NCI-H1436 (cell line): ENCODE measurements around the gene PCDHGA2.
"Not testable (repeated sequence)": the region's sequence is repeated elsewhere in the genome, so short reads cannot be mapped to it uniquely, and the experiment has no call there.

Experiments
- DNase-seq: peaks from one replicate; lab custom pipeline; 2025; lab: John Stamatoyannopoulos, UW

The PCDHGA2 gene

GRCh38 chr5:141346017-141346416 is 7.5 kb downstream of the PCDHGA2 start:
- not testable (repeated sequence) for DNase-seq

DNA sequence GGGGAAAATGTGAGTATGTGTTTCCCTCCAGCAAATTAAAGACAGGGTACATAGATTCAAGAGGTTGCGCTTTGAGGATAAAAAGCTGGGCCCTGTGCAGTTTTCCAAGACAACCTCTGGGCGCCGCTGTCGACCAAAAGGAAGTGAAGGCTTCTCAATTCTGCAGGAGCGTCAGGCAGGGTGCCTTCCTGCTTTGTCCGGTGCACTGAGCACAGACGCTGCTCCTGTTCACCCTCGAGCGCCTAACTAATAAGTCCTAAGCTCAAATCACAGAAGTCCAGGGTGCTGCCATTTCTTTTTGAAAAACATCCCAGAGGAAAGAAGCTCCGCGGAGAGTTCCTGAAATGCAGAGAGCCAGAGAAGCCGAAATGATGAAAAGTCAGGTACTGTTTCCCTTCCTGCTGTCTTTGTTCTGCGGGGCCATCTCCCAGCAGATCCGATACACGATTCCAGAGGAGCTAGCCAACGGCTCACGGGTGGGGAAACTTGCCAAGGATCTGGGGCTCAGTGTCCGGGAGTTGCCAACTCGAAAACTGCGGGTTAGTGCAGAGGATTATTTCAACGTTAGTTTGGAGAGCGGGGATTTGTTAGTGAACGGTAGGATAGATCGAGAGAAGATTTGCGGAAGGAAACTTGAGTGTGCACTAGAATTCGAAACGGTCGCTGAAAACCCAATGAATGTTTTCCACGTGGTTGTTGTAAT is 11.5 kb downstream of the PCDHGA2 start, which contains the start of gene PCDHGB1:
PCDHGB1 (plus strand) TSS at position 183 of the 703 bp plus-strand sequence; CDS start at position 345, 162 bp downstream.
- DNase-seq, result peak; percentile 39

- no peak for DNase-seq
These were observed 13.0 kb downstream of the PCDHGA2 start for GRCh38 chr5:141351591-141351990.

DNA sequence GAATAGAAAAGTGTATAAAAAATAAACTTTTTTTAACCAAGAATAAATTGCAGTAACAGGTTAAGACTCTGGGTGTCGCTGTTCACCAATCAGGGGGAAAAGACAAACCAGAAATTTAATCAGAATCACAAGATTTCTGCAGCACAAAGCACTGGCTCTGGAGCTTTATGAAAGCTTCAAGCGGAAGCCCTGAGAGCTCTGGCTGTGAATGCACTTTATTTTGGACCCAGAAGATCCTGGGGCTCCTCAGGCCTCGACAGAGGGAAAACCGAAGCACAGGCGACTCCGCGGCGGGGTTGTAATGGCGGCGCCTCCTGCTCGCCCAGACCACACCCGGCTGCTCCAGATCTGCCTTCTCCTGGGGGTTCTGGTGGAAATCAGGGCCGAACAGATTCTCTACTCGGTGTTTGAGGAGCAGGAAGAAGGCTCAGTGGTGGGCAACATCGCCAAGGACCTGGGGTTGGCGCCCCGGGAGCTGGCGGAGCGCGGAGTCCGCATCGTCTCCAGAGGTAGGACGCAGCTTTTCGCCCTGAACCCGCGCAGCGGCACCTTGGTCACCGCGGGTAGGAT is 16.4 kb downstream of the PCDHGA2 start, which contains the start of gene PCDHGA4:
PCDHGA4 (plus strand) TSS at position 122 of the 570 bp plus-strand sequence; CDS start at position 209, 87 bp downstream.
- DNase-seq, result no peak

DNA sequence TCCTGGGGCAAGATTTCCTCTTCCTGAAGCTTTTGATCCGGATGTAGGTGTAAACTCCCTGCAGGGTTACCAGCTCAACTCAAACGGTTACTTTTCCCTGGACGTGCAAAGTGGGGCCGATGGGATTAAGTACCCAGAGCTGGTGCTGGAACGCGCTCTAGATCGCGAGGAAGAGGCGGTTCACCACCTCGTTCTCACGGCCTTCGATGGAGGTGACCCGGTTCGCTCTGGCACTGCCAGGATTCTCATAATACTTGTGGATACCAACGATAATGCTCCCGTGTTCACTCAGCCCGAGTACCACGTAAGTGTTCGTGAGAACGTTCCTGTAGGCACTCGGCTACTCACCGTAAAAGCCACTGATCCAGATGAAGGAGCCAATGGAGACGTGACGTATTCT is 17.1 kb downstream of the PCDHGA2 start:
- no peak for DNase-seq

- DNase-seq, result no peak
These were observed 17.6 kb downstream of the PCDHGA2 start for GRCh38 chr5:141356133-141356532.

GRCh38 chr5:141356950-141357349 is 18.4 kb downstream of the PCDHGA2 start:
- no peak for DNase-seq

DNA sequence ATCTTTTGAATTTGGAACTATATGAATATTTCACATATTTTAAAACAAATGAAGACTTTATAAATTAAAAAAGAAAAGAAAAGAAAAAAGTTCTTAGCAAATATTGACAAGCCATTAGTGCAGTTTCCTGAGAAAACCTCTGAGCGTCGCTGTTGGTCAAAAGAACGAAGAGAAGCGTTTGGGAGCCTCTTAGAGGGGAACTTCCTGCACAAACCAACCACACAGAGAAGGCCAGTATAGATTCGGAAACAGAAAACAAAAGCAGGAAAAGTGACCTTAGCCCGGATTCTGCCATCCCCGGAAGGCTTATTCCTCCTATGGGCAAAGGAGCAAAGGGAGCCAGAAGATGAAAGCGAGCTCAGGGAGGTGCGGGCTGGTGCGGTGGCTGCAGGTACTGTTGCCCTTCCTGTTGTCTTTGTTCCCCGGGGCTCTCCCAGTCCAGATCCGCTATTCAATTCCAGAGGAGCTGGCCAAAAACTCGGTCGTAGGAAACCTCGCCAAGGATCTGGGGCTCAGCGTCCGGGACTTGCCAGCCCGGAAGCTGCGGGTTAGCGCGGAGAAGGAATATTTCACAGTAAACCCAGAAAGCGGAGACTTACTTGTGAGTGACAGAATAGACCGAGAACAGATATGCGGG is 21.3 kb downstream of the PCDHGA2 start, which contains the start of gene PCDHGB2:
PCDHGB2 (plus strand) TSS at position 205 of the 637 bp plus-strand sequence; CDS start at position 347, 142 bp downstream.
- no peak for DNase-seq

- no peak for DNase-seq
These were observed 22.1 kb downstream of the PCDHGA2 start for GRCh38 chr5:141360685-141361084.

- DNase-seq, result no peak
These were observed 24.2 kb downstream of the PCDHGA2 start for GRCh38 chr5:141362719-141363118.

DNA sequence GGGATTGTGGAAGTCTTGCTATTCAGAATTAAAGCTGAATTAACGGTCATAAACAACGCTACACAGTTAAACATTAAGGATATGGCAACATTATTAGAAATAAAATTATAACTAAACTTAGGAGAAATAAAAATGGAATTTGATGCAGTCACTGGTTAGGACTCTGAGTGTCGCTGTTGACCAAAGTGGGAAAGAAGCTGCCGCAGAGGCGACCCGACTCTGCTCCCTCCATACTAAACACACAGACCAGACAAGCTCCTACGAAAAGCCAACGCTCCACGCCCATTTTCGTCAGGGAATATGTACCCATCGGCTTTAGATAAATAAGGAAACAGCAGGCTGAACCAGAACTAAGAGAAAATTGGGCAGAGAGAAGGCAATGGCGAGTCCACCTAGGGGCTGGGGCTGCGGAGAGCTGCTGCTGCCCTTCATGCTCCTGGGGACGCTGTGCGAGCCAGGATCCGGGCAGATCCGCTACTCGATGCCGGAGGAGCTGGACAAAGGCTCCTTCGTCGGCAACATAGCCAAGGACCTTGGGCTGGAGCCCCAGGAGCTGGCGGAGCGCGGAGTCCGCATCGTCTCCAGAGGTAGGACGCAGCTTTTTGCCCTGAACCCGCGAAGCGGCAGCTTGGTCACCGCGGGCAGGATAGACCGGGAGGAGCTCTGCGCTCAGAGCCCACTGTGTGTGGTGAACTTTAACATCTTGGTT is 25.5 kb downstream of the PCDHGA2 start, which contains the start of gene PCDHGA5:
PCDHGA5 (plus strand) TSS at position 211 of the 709 bp plus-strand sequence; CDS start at position 380, 169 bp downstream.
- DNase-seq, result no peak

- DNase-seq, result no peak
These were observed 27.7 kb downstream of the PCDHGA2 start for GRCh38 chr5:141366016-141366896.

DNA sequence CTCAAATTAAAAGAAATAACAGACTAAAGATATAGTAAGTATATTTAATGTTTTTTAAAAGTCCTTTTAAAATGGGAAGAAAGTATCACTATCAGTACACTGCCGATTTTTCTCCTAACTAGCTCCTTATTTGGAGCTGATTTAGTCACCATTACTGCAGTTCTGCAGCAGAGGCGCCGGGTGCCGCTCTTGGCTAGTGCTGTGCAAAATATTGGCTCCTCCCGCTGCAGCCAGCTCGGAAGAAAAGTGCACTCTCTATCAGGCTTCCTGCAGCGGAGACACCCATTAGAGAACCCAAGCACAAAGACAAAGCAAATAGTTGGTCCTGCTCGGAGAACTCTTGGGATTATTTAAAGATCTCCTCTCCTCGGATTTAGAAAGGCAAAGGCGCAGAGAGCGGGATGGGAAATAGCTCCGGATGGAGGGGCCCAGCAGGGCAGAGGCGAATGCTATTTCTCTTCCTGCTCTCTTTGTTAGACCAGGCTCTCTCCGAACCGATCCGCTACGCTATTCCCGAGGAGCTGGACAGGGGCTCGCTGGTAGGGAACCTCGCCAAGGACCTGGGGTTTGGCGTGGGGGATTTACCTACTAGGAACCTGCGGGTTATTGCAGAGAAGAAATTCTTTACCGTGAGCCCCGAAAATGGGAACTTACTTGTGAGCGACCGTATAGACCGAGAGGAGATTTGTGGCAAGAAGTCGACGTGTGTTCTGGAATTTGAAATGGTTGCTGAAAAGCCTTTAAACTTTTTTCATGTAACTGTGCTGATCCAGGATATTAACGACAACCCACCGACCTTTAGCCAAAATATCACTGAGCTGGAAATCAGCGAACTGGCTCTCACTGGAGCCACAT is 31.7 kb downstream of the PCDHGA2 start, which contains the start of gene PCDHGB3:
PCDHGB3 (plus strand) TSS at position 249 of the 855 bp plus-strand sequence; CDS start at position 402, 153 bp downstream.
- no peak for DNase-seq

- no peak for DNase-seq
These were observed 33.3 kb downstream of the PCDHGA2 start for GRCh38 chr5:141371572-141372475.

GRCh38 chr5:141373673-141374317 is 35.2 kb downstream of the PCDHGA2 start, which contains the start of gene PCDHGA6:
PCDHGA6 (plus strand) TSS chr5:141373891; CDS start chr5:141374084, 193 bp downstream.
- DNase-seq, result no peak

GRCh38 chr5:141374627-141375026 is 36.1 kb downstream of the PCDHGA2 start:
- no peak for DNase-seq

DNA sequence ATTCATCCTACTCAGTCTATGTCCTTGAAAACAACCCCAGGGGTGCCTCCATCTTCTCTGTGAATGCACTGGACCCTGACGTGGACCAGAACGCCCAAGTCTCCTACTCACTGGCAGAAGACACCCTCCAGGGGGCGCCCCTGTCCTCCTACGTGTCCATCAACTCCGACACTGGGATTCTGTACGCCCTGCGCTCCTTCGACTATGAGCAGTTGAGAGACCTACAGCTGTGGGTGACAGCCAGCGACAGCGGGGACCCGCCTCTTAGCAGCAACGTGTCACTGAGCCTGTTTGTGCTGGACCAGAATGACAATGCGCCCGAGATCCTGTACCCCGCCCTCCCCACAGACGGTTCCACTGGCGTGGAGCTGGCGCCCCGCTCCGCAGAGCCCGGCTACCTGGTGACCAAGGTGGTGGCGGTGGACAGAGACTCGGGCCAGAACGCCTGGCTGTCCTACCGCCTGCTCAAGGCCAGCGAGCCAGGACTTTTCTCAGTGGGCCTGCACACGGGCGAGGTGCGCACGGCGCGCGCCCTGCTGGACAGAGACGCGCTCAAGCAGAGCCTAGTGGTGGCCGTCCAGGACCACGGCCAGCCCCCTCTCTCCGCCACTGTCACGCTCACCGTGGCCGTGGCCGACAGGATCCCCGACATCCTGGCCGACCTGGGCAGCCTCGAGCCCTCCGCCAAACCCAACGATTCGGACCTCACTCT is 37.0 kb downstream of the PCDHGA2 start:
- DNase-seq, result not testable (repeated sequence)
